HG02943 (cell line): ENCODE measurements around the gene EYA4.
"Not testable (repeated sequence)": the region's sequence is repeated elsewhere in the genome, so short reads cannot be mapped to it uniquely, and the experiment has no call there.

ENCODE experiments used
- ATAC-seq: cut with Tn5 transposase; IDR thresholded peaks from one replicate; pipeline ENCODE4 v1.9.1; 2021; ENCODE audit warnings: mild to moderate bottlenecking, low read depth, moderate library complexity; ENCODE audit not compliant: unreplicated experiment

Gene EYA4

DNA sequence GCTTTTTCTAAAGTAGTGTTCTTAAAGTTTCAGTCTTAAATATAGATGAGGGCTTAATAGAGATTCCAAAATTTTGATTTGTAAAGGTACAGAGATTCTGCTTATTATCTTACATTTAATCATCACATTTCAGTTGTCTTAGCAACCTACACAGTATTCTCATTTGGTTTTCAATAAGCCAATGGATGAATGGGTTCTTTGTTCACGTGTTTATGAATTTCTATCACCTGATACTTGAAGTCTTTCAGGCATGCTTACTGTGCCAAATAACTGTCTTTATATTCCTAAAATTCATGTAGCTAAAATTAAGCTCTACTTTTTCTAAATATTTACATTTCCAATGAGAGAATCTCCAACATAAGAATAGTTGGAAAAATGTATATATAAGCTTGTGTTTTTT, 152.7 kb downstream of the EYA4 start:
- no peak for ATAC-seq

GRCh38 chr6:133394630-133395029, 153.5 kb downstream of the EYA4 start:
- no peak for ATAC-seq

GRCh38 chr6:133396233-133396983, 155.3 kb downstream of the EYA4 start:
- no peak for ATAC-seq

DNA sequence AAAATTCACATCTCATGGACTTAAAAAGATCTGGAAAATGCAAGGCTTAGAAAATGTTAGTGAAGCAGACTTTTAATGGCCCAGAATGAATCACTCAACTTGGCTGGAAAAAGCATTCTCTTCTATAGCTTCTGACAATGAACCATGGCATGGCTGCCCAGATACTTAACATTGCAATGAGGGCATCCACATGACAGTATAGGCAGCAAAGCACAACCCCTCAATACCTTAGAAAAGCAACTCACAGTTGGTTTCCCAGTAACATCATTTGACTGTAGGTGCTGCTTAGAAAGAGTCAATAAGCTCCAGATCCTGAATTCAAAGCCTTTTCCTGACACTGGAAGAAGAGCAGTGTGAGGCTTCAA, 155.8 kb downstream of the EYA4 start:
- no peak for ATAC-seq

- not testable (repeated sequence) for ATAC-seq
Observed at GRCh38 chr6:133397601-133398000, 156.4 kb downstream of the EYA4 start.

DNA sequence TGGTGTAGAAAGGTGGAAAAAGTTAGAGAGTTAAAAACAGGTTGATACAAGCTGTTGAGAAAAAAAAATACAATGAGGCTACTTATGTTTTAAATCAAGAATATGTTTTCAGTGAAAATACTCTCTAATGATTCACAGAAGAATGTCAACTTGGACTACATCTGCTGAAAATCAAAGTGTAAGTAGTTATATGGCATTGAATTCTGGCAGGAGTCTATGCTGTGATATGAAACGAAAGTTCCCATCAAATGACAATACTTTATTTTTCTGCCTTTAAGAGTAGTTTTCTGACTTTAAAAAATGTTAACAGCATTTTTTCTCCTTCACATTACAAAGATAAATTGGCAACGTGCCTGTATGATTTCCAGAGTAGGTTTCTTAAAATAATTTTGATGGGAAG, 158.3 kb downstream of the EYA4 start:
- no peak for ATAC-seq

- ATAC-seq: no peak
Observed at GRCh38 chr6:133404151-133404550, 163.0 kb downstream of the EYA4 start.

DNA sequence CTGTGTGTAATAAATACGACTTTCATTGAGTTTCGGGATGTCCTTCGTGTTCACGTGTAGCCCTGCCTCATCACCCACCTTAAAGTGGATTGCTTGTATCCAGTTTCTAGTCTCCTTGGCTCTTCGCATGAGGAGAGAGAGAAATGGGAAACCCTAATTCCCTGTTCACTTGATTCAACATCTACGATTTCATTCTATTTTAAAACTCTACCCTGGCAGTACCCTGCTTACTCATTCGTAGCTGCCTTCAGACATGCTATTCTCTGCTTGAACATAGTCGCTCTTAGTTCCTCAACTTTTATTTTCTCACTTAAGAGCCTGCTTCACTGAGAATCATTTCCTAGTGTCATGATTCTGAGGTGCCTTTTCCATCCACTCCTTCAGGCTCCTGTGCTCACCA, 163.6 kb downstream of the EYA4 start:
- ATAC-seq: no peak

DNA sequence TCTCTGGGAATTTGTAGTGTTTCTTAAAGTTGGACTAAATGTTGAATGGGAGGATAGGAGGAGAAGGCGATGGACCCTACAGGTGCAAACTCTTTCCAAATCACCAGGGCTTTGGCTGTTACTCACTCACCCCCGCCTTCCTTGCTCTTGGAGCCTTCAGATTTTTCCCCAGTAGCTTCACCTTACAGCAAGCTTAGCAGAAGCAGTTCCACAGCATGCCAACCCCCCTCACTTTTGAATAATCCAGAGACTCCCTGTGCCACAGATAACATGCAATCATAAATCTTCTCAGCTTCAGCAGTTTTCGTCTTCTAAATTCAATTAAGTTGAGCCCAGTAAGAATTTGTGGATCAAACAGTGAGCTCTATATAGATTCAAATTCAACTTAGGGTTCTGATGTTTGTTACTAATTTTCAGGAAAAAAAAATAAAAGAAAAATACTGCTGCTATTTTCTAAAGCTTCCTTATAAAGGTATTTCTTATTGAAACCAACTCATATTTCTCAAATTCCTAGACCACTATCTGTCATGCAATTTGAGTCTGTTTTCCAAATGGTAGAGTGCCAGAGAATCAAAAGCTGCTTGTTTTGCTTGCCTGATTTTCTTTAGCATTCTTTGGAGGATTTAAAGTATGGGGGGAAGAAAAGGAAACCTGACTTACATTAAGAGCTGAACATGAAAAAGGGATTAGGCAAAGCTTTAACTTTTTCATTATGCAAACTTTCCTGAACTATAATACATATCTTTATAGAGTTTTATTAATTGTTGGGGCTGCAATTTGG, 166.4 kb downstream of the EYA4 start:
- ATAC-seq: no peak

DNA sequence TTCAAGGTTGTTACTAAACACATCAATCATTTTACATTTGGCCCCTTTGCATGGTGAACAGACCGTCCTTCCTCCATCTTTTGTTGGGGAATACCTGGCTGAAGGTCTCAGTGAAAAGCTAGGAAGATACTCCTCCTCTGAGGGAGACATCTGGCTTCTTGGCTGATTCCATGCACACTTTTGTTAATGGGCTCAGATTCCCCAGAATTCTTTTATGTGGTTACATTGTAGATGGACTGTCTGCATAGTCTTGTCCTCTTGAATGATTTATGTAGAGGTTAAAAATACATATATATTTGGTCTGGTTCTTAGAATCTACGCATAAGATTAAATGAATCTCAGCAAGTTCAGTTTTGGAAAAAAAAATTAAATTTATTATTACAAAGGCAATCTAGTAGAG, 167.0 kb downstream of the EYA4 start:
- ATAC-seq: no peak

DNA sequence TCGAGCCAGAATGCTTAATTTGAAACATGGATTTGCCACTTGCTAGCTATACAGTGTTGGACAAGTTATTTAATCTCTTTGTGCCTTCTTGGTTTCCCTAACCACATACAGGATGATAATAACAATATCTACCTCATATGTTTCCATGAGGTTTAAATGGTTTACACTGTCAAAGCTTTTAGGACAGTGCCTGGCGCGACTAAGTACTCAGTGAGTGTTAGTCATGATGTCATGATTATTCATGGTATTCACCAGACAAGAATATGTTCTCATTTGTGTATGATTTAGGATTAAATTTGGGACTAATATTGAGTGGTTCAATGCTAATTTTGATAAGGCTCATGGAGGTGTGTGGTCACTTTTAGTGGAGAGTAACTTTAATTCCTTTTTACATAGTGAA, 167.4 kb downstream of the EYA4 start:
- ATAC-seq: no peak

DNA sequence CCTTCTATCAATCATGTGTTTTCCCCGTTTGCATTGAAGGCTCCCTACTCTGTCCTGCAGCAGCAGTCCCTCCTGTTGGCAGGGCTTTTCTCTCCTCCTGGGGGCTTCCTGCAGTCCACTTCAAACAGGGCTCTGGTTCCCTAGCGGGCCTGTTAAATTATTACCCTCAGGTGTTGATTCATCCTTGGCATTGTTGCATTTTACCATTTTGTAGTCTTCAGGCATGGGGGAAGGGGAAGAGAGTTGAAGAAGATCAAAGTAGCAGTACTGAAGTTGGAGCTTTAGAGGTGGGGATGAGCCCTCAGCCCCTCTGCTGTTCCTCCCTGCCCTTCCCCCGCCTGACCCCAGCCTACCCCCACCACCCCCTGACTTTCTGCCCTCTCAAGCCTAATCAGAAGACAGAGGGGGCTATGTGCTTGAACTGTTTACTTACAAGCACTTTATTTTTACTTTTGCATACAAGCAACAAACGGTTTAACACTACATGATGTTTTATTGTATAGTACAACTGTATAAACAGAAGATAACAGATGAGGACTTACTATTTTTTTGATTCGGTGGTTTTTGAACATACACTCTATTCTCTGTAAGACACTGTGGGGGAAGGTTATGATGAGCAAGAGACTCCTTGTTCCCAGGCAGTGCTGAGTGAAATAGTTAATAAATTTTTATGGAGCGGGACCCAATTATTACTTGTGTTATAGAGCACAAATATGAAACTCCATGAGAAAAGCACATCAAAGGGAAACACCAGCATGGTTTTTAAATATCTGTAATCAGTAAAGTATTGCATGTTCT, 169.7 kb downstream of the EYA4 start:
- ATAC-seq: no peak

DNA sequence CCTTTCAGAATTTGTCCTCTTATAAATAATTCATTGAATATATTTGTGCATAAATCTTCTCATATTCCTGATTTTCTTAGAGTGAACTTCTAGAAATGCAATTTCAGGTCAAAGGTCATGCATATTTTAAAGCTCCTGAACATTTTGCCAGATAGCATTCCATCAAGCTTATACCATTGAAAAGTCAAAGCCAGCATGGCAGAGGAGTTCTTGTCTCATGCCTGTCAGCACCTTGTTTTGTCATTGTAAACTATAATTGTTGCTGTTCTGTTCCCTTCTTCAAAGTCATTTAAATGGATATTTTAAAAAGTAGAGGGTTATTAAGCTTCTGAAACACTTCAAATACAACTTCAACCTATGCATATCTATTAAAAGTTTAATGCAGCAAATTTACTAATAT, 170.6 kb downstream of the EYA4 start:
- no peak for ATAC-seq

DNA sequence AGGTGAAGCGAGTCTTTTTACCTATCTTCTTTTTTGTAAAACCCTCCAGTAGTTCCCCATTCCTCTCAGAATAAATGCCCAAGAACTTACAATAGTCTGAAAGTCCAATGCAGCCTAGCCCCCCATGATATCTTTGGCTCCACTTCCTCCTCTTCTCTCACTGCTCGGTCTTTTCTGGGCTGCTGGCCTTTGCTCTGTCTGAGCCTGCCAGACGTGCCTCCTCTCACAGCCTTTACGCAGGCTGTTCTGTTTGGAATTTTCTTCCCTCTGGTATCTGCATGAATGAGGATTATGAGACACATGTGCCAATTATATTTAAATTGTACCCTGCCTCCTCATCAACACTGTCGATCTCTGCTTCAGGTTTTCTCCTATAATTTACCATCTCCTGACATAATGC, 174.1 kb downstream of the EYA4 start:
- no peak for ATAC-seq

- no peak for ATAC-seq
Observed at GRCh38 chr6:133418108-133418507, 177.0 kb downstream of the EYA4 start.

GRCh38 chr6:133423242-133423641, 182.1 kb downstream of the EYA4 start:
- ATAC-seq: no peak

DNA sequence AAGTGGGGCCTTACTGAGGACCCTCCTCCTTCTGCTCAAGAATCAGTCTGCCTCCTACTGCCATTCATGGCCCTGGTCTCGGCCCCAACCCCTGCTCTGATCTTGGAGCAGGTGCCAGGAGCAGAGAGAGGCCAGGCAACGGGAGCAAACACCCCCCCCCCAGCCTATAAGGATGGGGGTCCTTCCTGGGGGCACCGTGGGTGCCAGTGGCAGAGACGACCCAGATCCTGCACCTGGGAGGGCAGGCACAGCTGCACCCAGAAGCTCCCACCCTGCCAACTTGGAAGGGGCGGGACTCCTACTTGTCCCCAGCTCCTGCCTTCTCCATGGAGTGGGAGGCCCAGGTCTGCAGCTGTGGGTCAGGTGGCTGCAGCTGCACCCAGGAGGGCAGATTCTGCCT, 183.2 kb downstream of the EYA4 start:
- no peak for ATAC-seq

- no peak for ATAC-seq
Observed at GRCh38 chr6:133426038-133426437, 184.9 kb downstream of the EYA4 start.

GRCh38 chr6:133428295-133428694, 187.1 kb downstream of the EYA4 start:
- no peak for ATAC-seq

DNA sequence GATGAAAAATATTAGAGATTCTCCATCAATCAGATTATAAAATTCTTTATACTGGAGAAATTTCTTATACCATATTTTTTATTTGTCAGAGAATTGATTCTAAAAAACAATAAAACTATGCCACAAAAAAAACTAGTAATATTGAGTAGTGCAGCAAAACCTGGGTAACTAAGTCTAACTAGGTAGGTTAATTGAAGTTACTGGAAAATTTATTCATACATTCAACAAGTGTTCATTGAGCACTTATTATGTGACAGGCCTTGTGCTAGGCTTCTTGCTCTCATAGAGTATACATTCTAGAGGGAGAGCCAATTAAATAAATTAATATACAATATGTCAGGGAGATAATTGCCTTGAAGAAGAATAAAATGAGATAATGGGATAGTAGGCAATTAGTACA, 189.4 kb downstream of the EYA4 start:
- no peak for ATAC-seq

DNA sequence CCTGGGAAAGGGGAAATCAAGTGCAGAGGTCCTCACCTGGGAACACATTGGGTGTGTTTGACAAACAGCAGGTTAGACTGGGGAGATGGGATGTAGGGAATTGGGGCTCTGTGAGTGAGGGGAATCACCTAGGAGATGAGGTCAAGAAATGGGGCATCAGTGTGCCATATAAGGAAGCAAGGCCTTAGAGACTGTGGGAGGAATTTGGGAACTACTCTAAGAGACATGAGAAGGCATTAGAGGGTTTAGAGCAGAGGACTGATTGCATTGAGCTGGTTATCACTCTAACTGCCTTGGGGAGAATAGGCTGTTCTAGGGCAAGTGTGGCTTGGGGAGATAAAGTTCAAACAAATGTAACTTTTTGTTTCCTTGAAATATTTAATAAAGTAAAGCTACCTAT, 189.9 kb downstream of the EYA4 start:
- ATAC-seq: no peak
